ENCODE measurements around the gene USP8.

GRCh38 chr15:50546566-50546965 lies 122.4 kb downstream of the USP8 start, which contains the start of gene USP50:
- TF ChIP-seq CTCF (IDR thresholded peaks at IDR 0.05) = no peak
- no peak for TF ChIP-seq EP300 (IDR thresholded peaks at IDR 0.05)
- TF ChIP-seq POLR2A (IDR thresholded peaks at IDR 0.05) = no peak
- no peak for TF ChIP-seq POLR2AphosphoS5 (IDR thresholded peaks at IDR 0.05)
